BJ (cell line): ENCODE data around the gene BTBD16. TPM values are rescaled to one million over a fixed set of nuclear protein-coding genes. Genes with fewer than 3 reads are reported as not detected.

ENCODE experiments used
- CTCF ChIA-PET: fragments of 350-600 bp; formaldehyde crosslinking; extraction: SDS; loops from one replicate; lab custom pipeline; 2021; ENCODE audit warnings: antibody characterized with exemption, inconsistent platforms; lab: Yijun Ruan, JAX
- POLR2A ChIA-PET: fragments of 300-600 bp; sonication (Branson Sonifier 250); formaldehyde crosslinking; extraction: SDS; loops from one replicate; lab custom pipeline; 2021; ENCODE audit warnings: antibody characterized with exemption; lab: Charles Lee
- DNase-seq: peaks from one replicate; pipeline ENCODE4 v3.0.0-alpha.2; 2011; ENCODE audit warnings: low read depth
- H3K27me3 ChIP-seq: 2 replicates; pipeline ENCODE4 v1.6.0; 2011; ENCODE audit warnings: low read length; ENCODE audit not compliant: control insufficient read depth, insufficient read depth
- H3K36me3 ChIP-seq: 2 replicates; pipeline ENCODE4 v1.5.1; 2011; ENCODE audit warnings: low read length; ENCODE audit not compliant: control insufficient read depth, insufficient read depth
- H3K4me3 ChIP-seq: 2 replicates; pipeline ENCODE4 v1.5.1; 2011; ENCODE audit warnings: low read depth, mild to moderate bottlenecking, control low read depth, low read length
- polyA plus RNA-seq: library from polyadenylated mRNA; depleted of rRNA; stranded (reverse); fragments of >200 nt; gene quantifications from 2 replicates; pipeline ENCODE4 v1.2.3, GENCODE V29; 2011
- TF ChIP-seq, protein P1 (sequence below): IDR thresholded peaks from 2 replicates; pipeline ENCODE4 v1.5.1; 2011; ENCODE audit warnings: low read depth, mild to moderate bottlenecking, control low read depth, inconsistent platforms, low read length, moderate library complexity; ENCODE audit not compliant: insufficient read depth

The BTBD16 gene
- polyA plus RNA-seq, 1 experiment = not detected

DNA sequence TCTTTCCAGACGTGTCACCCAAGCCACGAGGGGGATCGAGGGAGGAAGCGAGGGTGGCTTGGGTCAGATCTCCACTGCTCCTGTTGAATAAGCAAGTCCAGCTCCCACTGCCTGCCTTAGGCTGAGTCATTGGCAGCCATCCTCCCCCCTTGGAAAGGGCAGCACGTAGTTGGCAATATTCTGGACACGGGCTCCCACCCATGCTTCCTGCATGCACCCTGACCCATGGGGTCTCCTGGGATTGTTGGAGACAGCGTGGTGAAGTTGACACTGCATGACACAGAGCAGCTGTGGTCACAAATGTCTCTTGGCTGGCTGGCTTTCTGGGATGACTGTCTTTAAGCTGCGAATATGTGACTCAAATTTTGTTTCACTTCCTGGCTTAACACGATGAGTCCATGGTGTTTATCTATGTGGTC is 11.2 kb downstream of the BTBD16 start:
- H3K4me3 ChIP-seq = no peak overlapping the region
- POLR2A ChIA-PET = no interaction called here
- CTCF ChIA-PET = interaction anchor here (1.1 to 1.8 kb wide), 2 partner anchors 14 to 283 kb away, joined by 3 to 10 read pairs; no protein-coding TSS in a partner anchor
- H3K27me3 ChIP-seq = no peaks in the 10 kb centered on the region
- no peaks in the 10 kb centered on the region for H3K36me3 ChIP-seq
- TF ChIP-seq, protein P1, sequence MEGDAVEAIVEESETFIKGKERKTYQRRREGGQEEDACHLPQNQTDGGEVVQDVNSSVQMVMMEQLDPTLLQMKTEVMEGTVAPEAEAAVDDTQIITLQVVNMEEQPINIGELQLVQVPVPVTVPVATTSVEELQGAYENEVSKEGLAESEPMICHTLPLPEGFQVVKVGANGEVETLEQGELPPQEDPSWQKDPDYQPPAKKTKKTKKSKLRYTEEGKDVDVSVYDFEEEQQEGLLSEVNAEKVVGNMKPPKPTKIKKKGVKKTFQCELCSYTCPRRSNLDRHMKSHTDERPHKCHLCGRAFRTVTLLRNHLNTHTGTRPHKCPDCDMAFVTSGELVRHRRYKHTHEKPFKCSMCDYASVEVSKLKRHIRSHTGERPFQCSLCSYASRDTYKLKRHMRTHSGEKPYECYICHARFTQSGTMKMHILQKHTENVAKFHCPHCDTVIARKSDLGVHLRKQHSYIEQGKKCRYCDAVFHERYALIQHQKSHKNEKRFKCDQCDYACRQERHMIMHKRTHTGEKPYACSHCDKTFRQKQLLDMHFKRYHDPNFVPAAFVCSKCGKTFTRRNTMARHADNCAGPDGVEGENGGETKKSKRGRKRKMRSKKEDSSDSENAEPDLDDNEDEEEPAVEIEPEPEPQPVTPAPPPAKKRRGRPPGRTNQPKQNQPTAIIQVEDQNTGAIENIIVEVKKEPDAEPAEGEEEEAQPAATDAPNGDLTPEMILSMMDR = no peak
- DNase-seq = no peak

DNA sequence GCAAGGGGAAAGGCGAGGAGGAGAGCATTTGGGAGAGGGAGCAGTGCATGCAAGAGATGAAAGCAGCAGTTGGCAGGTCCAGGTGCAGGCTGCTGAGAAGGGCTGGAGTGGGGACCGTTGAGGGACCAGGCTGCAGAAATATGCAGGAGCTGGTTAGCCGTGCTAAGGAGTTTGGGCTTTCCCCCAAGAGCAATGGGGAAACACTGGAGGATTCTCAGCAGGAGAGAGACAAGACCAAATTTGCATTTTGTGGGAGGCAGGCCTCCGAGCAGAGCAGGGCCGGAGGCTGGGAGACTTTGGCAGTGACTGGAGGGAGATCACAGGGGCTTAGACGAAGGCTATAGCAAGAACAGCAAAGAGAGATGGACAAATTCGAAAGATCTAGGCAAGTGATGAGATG is 11.8 kb downstream of the BTBD16 start:
- Histone ChIP-seq H3K36me3 (no peaks in the 10 kb centered on the region), H3K4me3 (no peak overlapping the region), H3K27me3 (no peaks in the 10 kb centered on the region)
- POLR2A ChIA-PET = no interaction called here
- no peak for DNase-seq
- CTCF ChIA-PET = interaction anchor here (0.6 to 1.8 kb wide), 7 partner anchors 14 to 1281 kb away, joined by 3 to 10 read pairs (median 3); no protein-coding TSS in a partner anchor
- TF ChIP-seq, protein P1 = no peak

DNA sequence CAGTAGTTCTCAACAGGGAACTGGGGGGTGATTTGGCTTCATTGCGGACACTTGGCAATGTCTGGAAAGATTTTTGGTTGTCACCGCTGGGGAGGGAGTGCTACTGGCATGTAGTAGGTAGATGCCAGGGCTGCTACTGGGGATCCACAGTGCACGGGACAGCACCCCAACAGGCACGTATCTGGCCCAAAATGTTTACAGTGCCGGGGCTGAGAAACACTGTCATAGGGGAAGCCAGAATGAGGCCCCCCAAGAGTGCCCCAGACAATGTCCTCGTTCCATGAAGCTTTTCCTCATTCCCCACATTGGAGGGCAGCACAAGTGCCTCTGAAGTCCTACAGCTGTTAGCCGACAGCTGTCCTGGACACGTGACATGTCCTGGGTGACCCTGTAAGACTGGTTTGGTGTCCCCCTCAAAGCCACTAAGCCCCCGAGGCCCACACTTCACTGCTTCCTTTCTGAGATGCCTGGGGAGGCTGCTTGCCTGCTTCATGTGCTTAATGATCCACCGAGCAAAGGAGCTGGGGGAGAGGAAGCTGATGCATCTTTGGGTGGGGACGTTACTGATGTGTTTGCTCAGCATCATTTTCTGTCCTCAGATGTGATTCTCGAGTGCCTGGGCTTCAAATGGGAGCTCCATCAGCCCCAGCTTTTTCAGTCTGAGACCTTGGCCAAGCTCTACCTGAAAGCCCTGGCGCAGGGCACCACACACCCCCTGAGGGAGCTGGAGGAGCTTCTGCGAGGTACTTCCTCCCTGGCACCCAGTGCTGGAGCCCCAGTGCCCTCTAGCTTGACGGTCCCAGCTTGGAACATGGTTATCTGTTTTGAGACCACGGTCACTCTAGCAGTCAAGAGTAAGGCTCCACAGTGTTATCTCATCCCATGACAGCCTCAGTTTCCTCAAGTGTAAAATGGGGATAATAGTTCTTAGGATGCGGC is 14.7 kb downstream of the BTBD16 start:
- no peaks in the 10 kb centered on the region for H3K36me3 ChIP-seq
- ChIA-PET POLR2A (no interaction called here), CTCF (interaction anchor here (1.3 to 5.2 kb wide), 4 partner anchors 12 to 280 kb away, joined by 4 to 25 read pairs (median 14); no protein-coding TSS in a partner anchor)
- no peak overlapping the region for H3K4me3 ChIP-seq
- H3K27me3 ChIP-seq = no peaks in the 10 kb centered on the region
- DNase-seq = no peak
- TF ChIP-seq, protein P1 = no peak

DNA sequence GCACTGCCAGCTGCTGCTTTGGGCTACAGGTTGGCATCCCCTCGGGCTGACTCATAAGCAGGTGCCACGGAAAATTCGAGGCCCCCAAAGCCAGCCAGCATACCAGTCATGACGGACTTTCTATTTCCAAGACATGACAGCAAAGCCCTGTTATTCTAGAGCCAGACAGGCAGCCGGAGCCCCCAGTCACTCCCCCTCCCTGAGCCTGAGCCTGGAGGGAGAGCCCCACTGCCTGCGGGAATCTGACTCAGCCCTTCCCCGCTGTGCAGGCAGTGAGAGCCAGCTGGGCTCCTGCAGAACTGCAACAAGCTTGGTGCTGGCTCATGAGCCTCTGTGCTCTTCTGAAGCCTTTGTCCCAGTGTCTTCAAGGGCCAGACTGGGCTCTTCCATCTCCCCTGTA is 15.8 kb downstream of the BTBD16 start:
- H3K4me3 ChIP-seq = no peak overlapping the region
- no peaks in the 10 kb centered on the region for H3K36me3 ChIP-seq
- H3K27me3 ChIP-seq = peaks cover 1% of the 10 kb centered on the region
- ChIA-PET POLR2A (no interaction called here), CTCF (interaction anchor here (1.0 to 5.2 kb wide), 5 partner anchors 10 to 279 kb away, joined by 4 to 25 read pairs (median 5); no protein-coding TSS in a partner anchor)
- no peak for DNase-seq
- TF ChIP-seq, protein P1 = no peak

DNA sequence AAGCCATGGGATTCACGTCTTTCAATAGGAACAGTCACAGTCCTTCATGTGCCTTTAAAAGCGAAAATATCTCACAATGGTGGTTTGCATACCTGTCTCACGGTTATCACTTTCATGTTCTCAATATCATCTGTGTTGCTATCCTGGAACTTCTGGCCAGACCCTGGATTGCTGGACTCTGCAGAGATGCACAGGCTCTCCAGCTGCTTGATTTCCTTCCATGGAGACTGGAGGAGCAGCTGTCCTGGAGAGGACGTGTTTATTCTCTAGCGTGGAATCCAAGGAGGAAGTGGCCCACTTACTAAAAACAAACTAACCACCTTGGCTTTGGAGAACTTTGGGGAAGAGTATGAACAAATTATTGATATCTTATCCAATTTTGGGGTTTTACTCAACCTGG is 16.5 kb downstream of the BTBD16 start:
- CTCF ChIA-PET = interaction anchor here (1.0 to 5.2 kb wide), 5 partner anchors 10 to 278 kb away, joined by 4 to 25 read pairs (median 5); no protein-coding TSS in a partner anchor

More for the DNA sequence above, 16.5 kb downstream of the BTBD16 start:
- POLR2A ChIA-PET = no interaction called here
- peaks cover 3% of the 10 kb centered on the region for H3K27me3 ChIP-seq
- H3K36me3 ChIP-seq = no peaks in the 10 kb centered on the region
- DNase-seq = no peak
- TF ChIP-seq, protein P1 = no peak
- H3K4me3 ChIP-seq = no peak overlapping the region
